WTC11 (cell line): ENCODE measurements around the gene SH3GLB2. TPM values are rescaled to one million over a fixed set of nuclear protein-coding genes. Genes with fewer than 3 reads are reported as not detected.

Experiments used
- ATAC-seq: fragments of 200-7000 bp; cut with Tn5 transposase; 2 replicates; pipeline ENCODE4 v1.10.0; 2021; ENCODE audit warnings: mild to moderate bottlenecking, moderate library complexity
- CTCF ChIA-PET: fragments of 300-600 bp; sonication (Branson Sonifier 250); formaldehyde crosslinking; loops from one replicate; lab custom pipeline; 2021; ENCODE audit warnings: antibody characterized with exemption; lab: Charles Lee
- POLR2A ChIA-PET: fragments of 350-600 bp; sonication (Branson Sonifier 250); formaldehyde crosslinking; loops from one replicate; lab custom pipeline; 2021; ENCODE audit warnings: antibody characterized with exemption; lab: Charles Lee
- DNase-seq: peaks from one replicate; pipeline ENCODE4 v3.0.0; 2021; ENCODE audit warnings: low spot score
- H3K27ac Mint-ChIP-seq: 2 replicates; pipeline ENCODE4 v1.8.0; 2021; ENCODE audit warnings: mixed read lengths
- H3K27me3 Mint-ChIP-seq: 2 replicates; pipeline ENCODE4 v1.8.0; 2021; ENCODE audit warnings: low read depth, mild to moderate bottlenecking, moderate library complexity, mixed read lengths
- H3K36me3 Mint-ChIP-seq: 2 replicates; pipeline ENCODE4 v1.8.0; 2021; ENCODE audit warnings: mixed read lengths
- H3K4me1 Mint-ChIP-seq: 2 replicates; pipeline ENCODE4 v1.8.0; 2022; ENCODE audit warnings: mixed read lengths
- H3K4me3 Mint-ChIP-seq: 2 replicates; pipeline ENCODE4 v1.8.0; 2021; ENCODE audit warnings: mild to moderate bottlenecking, moderate library complexity, mixed read lengths
- H3K9me3 Mint-ChIP-seq: 2 replicates; pipeline ENCODE4 v1.8.0; 2021; ENCODE audit warnings: mixed read lengths
- E2F1 ChIP-seq: sonication (generic); formaldehyde crosslinking; IDR thresholded peaks from 2 replicates; pipeline ENCODE4 v1.8.0; 2022; ENCODE audit warnings: mild to moderate bottlenecking, missing genetic modification reagents
- E2F5 ChIP-seq: sonication (generic); formaldehyde crosslinking; IDR thresholded peaks from 2 replicates; pipeline ENCODE4 v1.8.1; 2022; ENCODE audit warnings: mild to moderate bottlenecking, moderate library complexity, missing genetic modification reagents
- ESRRA ChIP-seq: sonication (generic); formaldehyde crosslinking; IDR thresholded peaks from 2 replicates; pipeline ENCODE4 v1.8.1; 2022; ENCODE audit warnings: mild to moderate bottlenecking, missing genetic modification reagents, borderline replicate concordance
- FOXJ3 ChIP-seq: sonication (generic); formaldehyde crosslinking; IDR thresholded peaks from 2 replicates; pipeline ENCODE4 v1.9.0; 2021; ENCODE audit warnings: missing genetic modification reagents, mild to moderate bottlenecking, borderline replicate concordance
- MAX ChIP-seq: sonication (generic); formaldehyde crosslinking; IDR thresholded peaks from 2 replicates; pipeline ENCODE4 v1.8.0; 2022; ENCODE audit warnings: mild to moderate bottlenecking, missing genetic modification reagents
- MXD4 ChIP-seq: fragments of 250-450 bp; sonication (Bioruptor Pico); IDR thresholded peaks from 2 replicates; pipeline ENCODE4 v1.8.0; 2021; ENCODE audit warnings: mild to moderate bottlenecking, moderate library complexity, borderline replicate concordance
- NFE2L1 ChIP-seq: sonication (generic); formaldehyde crosslinking; IDR thresholded peaks from 2 replicates; pipeline ENCODE4 v1.8.1; 2023; ENCODE audit warnings: missing genetic modification reagents
- NR3C1 ChIP-seq: sonication (generic); formaldehyde crosslinking; conservative IDR thresholded peaks from 2 replicates; pipeline ENCODE4 v1.8.1; 2023; ENCODE audit warnings: low read depth, mild to moderate bottlenecking, missing genetic modification reagents
- OVOL2 ChIP-seq: fragments of 250-450 bp; sonication (Bioruptor Pico); IDR thresholded peaks from 2 replicates; pipeline ENCODE4 v1.9.0; 2021; ENCODE audit warnings: mild to moderate bottlenecking, borderline replicate concordance
- USF2 ChIP-seq: sonication (generic); formaldehyde crosslinking; IDR thresholded peaks from 2 replicates; pipeline ENCODE4 v1.8.1; 2023; ENCODE audit warnings: mild to moderate bottlenecking, missing genetic modification reagents, moderate library complexity
- ZBTB43 ChIP-seq: sonication (generic); formaldehyde crosslinking; IDR thresholded peaks from 2 replicates; pipeline ENCODE4 v1.8.1; 2023; ENCODE audit warnings: mild to moderate bottlenecking, missing genetic modification reagents
- ZNF232 ChIP-seq: sonication (generic); formaldehyde crosslinking; IDR thresholded peaks from 2 replicates; pipeline ENCODE4 v1.8.0; 2022; ENCODE audit warnings: mild to moderate bottlenecking, missing genetic modification reagents
- total RNA-seq: library from RNA; stranded (reverse); gene quantifications from 3 replicates; pipeline ENCODE4 v1.2.3, GENCODE V29; 2021
- TF ChIP-seq, protein P1 (sequence below): sonication (generic); formaldehyde crosslinking; IDR thresholded peaks from 2 replicates; pipeline ENCODE4 v1.8.0; 2023; ENCODE audit warnings: missing genetic modification reagents, mild to moderate bottlenecking, borderline replicate concordance
- TF ChIP-seq, protein P2 (sequence below): sonication (generic); formaldehyde crosslinking; IDR thresholded peaks from 2 replicates; pipeline ENCODE4 v1.8.0; 2022; ENCODE audit warnings: missing genetic modification reagents
- TF ChIP-seq, protein P3 (sequence below): sonication (generic); formaldehyde crosslinking; IDR thresholded peaks from 2 replicates; pipeline ENCODE4 v1.8.1; 2022; ENCODE audit warnings: missing genetic modification reagents, borderline replicate concordance

SH3GLB2 gene
- total RNA-seq, 1 experiment from 2014 or later, result 59.7 TPM

DNA sequence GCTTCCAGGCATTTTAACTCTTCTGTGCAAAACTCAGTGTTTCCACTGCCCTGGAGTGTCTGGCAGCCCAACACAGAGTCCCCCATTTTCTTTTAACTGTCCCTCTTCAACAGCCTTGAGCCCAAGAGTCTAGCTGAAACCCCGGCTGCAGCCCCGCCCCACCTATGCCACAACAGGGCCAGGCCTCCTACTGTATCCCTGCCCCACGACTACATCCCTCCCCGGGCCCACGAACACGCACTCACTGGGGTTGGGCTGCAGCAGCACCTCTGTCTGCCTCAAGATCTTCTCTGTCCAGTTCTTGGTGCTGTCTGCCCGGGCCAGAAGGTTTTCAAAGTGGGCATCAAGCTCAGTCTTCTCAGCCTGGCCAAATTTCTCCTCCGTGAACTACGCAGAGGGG lies 6.1 kb downstream of the SH3GLB2 start (continued):
- TF ChIP-seq, protein P1, sequence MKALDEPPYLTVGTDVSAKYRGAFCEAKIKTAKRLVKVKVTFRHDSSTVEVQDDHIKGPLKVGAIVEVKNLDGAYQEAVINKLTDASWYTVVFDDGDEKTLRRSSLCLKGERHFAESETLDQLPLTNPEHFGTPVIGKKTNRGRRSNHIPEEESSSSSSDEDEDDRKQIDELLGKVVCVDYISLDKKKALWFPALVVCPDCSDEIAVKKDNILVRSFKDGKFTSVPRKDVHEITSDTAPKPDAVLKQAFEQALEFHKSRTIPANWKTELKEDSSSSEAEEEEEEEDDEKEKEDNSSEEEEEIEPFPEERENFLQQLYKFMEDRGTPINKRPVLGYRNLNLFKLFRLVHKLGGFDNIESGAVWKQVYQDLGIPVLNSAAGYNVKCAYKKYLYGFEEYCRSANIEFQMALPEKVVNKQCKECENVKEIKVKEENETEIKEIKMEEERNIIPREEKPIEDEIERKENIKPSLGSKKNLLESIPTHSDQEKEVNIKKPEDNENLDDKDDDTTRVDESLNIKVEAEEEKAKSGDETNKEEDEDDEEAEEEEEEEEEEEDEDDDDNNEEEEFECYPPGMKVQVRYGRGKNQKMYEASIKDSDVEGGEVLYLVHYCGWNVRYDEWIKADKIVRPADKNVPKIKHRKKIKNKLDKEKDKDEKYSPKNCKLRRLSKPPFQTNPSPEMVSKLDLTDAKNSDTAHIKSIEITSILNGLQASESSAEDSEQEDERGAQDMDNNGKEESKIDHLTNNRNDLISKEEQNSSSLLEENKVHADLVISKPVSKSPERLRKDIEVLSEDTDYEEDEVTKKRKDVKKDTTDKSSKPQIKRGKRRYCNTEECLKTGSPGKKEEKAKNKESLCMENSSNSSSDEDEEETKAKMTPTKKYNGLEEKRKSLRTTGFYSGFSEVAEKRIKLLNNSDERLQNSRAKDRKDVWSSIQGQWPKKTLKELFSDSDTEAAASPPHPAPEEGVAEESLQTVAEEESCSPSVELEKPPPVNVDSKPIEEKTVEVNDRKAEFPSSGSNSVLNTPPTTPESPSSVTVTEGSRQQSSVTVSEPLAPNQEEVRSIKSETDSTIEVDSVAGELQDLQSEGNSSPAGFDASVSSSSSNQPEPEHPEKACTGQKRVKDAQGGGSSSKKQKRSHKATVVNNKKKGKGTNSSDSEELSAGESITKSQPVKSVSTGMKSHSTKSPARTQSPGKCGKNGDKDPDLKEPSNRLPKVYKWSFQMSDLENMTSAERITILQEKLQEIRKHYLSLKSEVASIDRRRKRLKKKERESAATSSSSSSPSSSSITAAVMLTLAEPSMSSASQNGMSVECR (CRISPR knock-in tag), result no peak
- TF ChIP-seq FOXJ3 (CRISPR knock-in tag) (no peak), NFE2L1 (CRISPR knock-in tag) (no peak), MAX (CRISPR knock-in tag) (no peak), ESRRA (CRISPR knock-in tag) (no peak), OVOL2 (no peak)
- TF ChIP-seq, protein P2, sequence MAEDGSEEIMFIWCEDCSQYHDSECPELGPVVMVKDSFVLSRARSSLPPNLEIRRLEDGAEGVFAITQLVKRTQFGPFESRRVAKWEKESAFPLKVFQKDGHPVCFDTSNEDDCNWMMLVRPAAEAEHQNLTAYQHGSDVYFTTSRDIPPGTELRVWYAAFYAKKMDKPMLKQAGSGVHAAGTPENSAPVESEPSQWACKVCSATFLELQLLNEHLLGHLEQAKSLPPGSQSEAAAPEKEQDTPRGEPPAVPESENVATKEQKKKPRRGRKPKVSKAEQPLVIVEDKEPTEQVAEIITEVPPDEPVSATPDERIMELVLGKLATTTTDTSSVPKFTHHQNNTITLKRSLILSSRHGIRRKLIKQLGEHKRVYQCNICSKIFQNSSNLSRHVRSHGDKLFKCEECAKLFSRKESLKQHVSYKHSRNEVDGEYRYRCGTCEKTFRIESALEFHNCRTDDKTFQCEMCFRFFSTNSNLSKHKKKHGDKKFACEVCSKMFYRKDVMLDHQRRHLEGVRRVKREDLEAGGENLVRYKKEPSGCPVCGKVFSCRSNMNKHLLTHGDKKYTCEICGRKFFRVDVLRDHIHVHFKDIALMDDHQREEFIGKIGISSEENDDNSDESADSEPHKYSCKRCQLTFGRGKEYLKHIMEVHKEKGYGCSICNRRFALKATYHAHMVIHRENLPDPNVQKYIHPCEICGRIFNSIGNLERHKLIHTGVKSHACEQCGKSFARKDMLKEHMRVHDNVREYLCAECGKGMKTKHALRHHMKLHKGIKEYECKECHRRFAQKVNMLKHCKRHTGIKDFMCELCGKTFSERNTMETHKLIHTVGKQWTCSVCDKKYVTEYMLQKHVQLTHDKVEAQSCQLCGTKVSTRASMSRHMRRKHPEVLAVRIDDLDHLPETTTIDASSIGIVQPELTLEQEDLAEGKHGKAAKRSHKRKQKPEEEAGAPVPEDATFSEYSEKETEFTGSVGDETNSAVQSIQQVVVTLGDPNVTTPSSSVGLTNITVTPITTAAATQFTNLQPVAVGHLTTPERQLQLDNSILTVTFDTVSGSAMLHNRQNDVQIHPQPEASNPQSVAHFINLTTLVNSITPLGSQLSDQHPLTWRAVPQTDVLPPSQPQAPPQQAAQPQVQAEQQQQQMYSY (CRISPR knock-in tag), result no peak
- TF ChIP-seq, all 79 proteins: peak for 0

- DNase-seq (no peak), ATAC-seq (no peak)
- TF ChIP-seq MXD4 (CRISPR knock-in tag) (no peak), ZNF232 (CRISPR knock-in tag) (no peak), E2F1 (CRISPR knock-in tag) (no peak), E2F5 (no peak), ZBTB43 (no peak), USF2 (CRISPR knock-in tag) (no peak), NR3C1 (no peak)
- TF ChIP-seq, protein P3, sequence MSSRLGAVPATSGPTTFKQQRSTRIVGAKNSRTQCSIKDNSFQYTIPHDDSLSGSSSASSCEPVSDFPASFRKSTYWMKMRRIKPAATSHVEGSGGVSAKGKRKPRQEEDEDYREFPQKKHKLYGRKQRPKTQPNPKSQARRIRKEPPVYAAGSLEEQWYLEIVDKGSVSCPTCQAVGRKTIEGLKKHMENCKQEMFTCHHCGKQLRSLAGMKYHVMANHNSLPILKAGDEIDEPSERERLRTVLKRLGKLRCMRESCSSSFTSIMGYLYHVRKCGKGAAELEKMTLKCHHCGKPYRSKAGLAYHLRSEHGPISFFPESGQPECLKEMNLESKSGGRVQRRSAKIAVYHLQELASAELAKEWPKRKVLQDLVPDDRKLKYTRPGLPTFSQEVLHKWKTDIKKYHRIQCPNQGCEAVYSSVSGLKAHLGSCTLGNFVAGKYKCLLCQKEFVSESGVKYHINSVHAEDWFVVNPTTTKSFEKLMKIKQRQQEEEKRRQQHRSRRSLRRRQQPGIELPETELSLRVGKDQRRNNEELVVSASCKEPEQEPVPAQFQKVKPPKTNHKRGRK (CRISPR knock-in tag), result no peak
- H3K27ac Mint-ChIP-seq, result peak overlapping the region; percentile 38; the same call in 1 of the 2 replicates
- ChIA-PET POLR2A (interaction anchor here (0.7 kb wide), 1 partner anchor 1825 kb away, joined by 7 read pairs; no protein-coding TSS in a partner anchor), CTCF (interaction anchor here (0.6 to 1.0 kb wide), 3 partner anchors 76 to 726 kb away, joined by 3 to 4 read pairs (median 4); no protein-coding TSS in a partner anchor)
- peaks cover 8% of the 10 kb centered on the region; the same call in 1 of the 2 replicates for H3K36me3 Mint-ChIP-seq
- H3K27me3 Mint-ChIP-seq, result no peaks in the 10 kb centered on the region
- H3K4me1 Mint-ChIP-seq, result peaks cover 13% of the 10 kb centered on the region
- no peak overlapping the region for H3K4me3 Mint-ChIP-seq
- no peaks in the 10 kb centered on the region for H3K9me3 Mint-ChIP-seq
Measured at GRCh38 chr9:129021091-129021490, 7.0 kb downstream of the SH3GLB2 start.
